Aorta (tissue), 5 donors: ENCODE data around the gene LEMD2. TPM values are rescaled to one million over a fixed set of nuclear protein-coding genes. Genes with fewer than 3 reads are reported as not detected.

Experiments used
- ATAC-seq: fragments of 200-7000 bp; cut with Tn5 transposase; one replicate; pipeline ENCODE4 v1.9.1; 2022; ENCODE audit warnings: moderate library complexity; ENCODE audit not compliant: low FRiP score
- DNase-seq, 2 donors: peaks; one replicate each; pipeline ENCODE4 v3.0.0-alpha.2; 2020
- H3K27ac ChIP-seq, 2 donors: one replicate each; pipeline ENCODE4 v1.5.1; 2013; ENCODE audit warnings: low read length in 2 of 2, mild to moderate bottlenecking in 2 of 2, moderate library complexity in 2 of 2, control low read depth in 1 of 2, inconsistent platforms in 1 of 2, low read depth in 1 of 2
- H3K27me3 ChIP-seq, 2 donors: one replicate each; pipeline ENCODE4 v1.6.1; 2013; ENCODE audit warnings: control low read depth in 1 of 2, low read length in 1 of 2, mild to moderate bottlenecking in 1 of 2, moderate library complexity in 1 of 2; ENCODE audit not compliant: insufficient read depth in 2 of 2, control insufficient read depth in 1 of 2
- H3K36me3 ChIP-seq, 2 donors: one replicate each; pipeline ENCODE4 v1.6.1; 2013; ENCODE audit warnings: control low read depth in 1 of 2, low read length in 1 of 2, mild to moderate bottlenecking in 1 of 2; ENCODE audit not compliant: insufficient read depth in 2 of 2, control insufficient read depth in 1 of 2
- H3K4me1 ChIP-seq, 2 donors: one replicate each; pipeline ENCODE4 v1.6.1; 2013; ENCODE audit warnings: low read length in 2 of 2, control low read depth in 1 of 2, mild to moderate bottlenecking in 1 of 2, moderate library complexity in 1 of 2; ENCODE audit not compliant: insufficient read depth in 2 of 2, control insufficient read depth in 1 of 2
- H3K4me3 ChIP-seq, 2 donors: one replicate each; pipeline ENCODE4 v1.5.1; 2013; ENCODE audit warnings: low read length in 2 of 2, control low read depth in 1 of 2, mild to moderate bottlenecking in 1 of 2
- H3K9me3 ChIP-seq: one replicate; pipeline ENCODE4 v1.6.1; 2013; ENCODE audit warnings: mild to moderate bottlenecking, low read length; ENCODE audit not compliant: control insufficient read depth
- WGBS, 2 donors: extraction: QIAGEN DNeasy Blood & Tissue Kit; methylation state at CpG; one replicate each; pipeline ENCODE4 v1.1.7; 2013; 5-methylcytosine and 5-hydroxymethylcytosine counted together
- intact Hi-C, 2 donors: fragments of 100-400 bp; cut with DNase I; formaldehyde crosslinking; loops; one replicate each; pipeline versions ENCODE4 v1.14.2 to v1.15.0; 2022
- polyA plus RNA-seq, 2 donors: library from polyadenylated mRNA; stranded (reverse); fragments of 200-250 nt; gene quantifications; one replicate each; pipeline ENCODE4 v1.2.3, GENCODE V29; 2013
- total RNA-seq, 2 donors: library from RNA; stranded (reverse); fragmentation: NEBNext Ultra II Directional; extraction: Animal tissue kit (Norgen Biotek cat#: 25700); gene quantifications; one replicate each; pipeline ENCODE4 v1.2.1, GENCODE V29; 2021
- donor health status: healthy with polysubstance abuse.
- donor health status: Bipolar disorder and iron deficiency.
- donor health status: DM: no; HTN: no; CAD: no.
- donor health status: DM: no; HTN: no; CAD: no.
- donor health status: DM: yes; HTN: yes; CAD: no.

Gene LEMD2
- total and polyA plus RNA-seq, 4 donors, result 19.4 to 85.6 (median 53.2) TPM

GRCh38 chr6:33801611-33802010, 12.7 kb upstream of the LEMD2 start:
- H3K9me3 ChIP-seq, result no peaks in the 10 kb centered on the region
- no peaks in the 10 kb centered on the region for H3K36me3 ChIP-seq
- ATAC-seq (no peak), DNase-seq (no peak)
- no peaks in the 10 kb centered on the region for H3K27me3 ChIP-seq
- H3K4me3 ChIP-seq, result no peak overlapping the region
- H3K4me1 ChIP-seq, result no peaks in the 10 kb centered on the region
- H3K27ac ChIP-seq, result no peak overlapping the region
- intact Hi-C loops, result no loop called here
- WGBS, 2 donors, result 74 to 82% methylated on average over 5 of the region's 5 CpGs

GRCh38 chr6:33800248-33800969, 11.5 kb upstream of the LEMD2 start:
- DNase-seq (no peak), ATAC-seq (no peak)
- Histone ChIP-seq H3K9me3 (no peaks in the 10 kb centered on the region), H3K27ac (no peak overlapping the region), H3K27me3 (no peaks in the 10 kb centered on the region), H3K36me3 (no peaks in the 10 kb centered on the region), H3K4me3 (no peak overlapping the region), H3K4me1 (no peaks in the 10 kb centered on the region)
- 88 to 92% methylated on average over 13 of the region's 13 CpGs for WGBS, 2 donors
- intact Hi-C loops, result no loop called here

DNA sequence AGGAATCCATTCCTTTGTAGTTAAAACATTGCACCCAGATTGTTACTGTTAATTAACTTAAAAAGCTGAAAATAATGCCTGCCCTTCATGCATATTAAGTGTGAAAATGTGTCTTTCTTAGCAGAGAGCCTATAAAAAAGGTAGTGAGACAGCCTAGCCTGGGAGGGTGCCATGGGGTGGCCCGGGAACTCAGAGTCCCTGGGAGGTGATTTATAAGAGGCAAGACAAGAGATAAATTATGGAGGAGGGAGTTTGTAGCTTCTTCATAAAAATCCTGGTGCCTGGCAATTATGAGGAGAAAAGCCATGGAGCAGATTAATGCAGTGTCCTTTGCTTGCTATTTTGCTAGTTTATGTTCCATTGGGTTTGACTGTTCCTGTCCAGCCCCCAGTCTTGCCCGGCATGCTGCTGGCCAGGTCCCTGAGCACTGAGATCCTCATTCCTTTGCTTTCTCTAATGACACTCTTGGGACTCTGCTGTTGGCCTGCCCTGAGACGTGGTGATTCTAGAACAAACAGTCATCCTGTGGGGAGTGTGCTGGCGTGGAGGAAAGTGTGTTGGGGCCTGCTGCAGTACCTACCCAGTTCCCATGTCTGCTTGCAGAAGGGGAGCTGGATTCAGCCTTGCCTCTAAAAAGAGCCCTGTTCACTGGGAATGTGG, 10.7 kb upstream of the LEMD2 start:
- ATAC-seq (no peak), DNase-seq (peak in 1 of 2 donors; percentile 47)
- Histone ChIP-seq H3K4me1 (no peaks in the 10 kb centered on the region), H3K4me3 (no peak overlapping the region), H3K27me3 (no peaks in the 10 kb centered on the region), H3K27ac (no peak overlapping the region), H3K9me3 (no peaks in the 10 kb centered on the region), H3K36me3 (no peaks in the 10 kb centered on the region)
- intact Hi-C loops, result no loop called here
- WGBS, 2 donors, result 25 to 35% methylated on average over 4 of the region's 4 CpGs

GRCh38 chr6:33798343-33798848, 9.5 kb upstream of the LEMD2 start:
- Histone ChIP-seq H3K9me3 (no peaks in the 10 kb centered on the region), H3K36me3 (no peaks in the 10 kb centered on the region), H3K4me3 (no peak overlapping the region), H3K27me3 (no peaks in the 10 kb centered on the region), H3K4me1 (no peaks in the 10 kb centered on the region), H3K27ac (no peak overlapping the region)
- 76 to 85% methylated on average over 13 of the region's 13 CpGs for WGBS, 2 donors
- peak in 1 of 2 donors; percentile 62 for DNase-seq
- ATAC-seq, result no peak
- intact Hi-C loops, result no loop called here

DNA sequence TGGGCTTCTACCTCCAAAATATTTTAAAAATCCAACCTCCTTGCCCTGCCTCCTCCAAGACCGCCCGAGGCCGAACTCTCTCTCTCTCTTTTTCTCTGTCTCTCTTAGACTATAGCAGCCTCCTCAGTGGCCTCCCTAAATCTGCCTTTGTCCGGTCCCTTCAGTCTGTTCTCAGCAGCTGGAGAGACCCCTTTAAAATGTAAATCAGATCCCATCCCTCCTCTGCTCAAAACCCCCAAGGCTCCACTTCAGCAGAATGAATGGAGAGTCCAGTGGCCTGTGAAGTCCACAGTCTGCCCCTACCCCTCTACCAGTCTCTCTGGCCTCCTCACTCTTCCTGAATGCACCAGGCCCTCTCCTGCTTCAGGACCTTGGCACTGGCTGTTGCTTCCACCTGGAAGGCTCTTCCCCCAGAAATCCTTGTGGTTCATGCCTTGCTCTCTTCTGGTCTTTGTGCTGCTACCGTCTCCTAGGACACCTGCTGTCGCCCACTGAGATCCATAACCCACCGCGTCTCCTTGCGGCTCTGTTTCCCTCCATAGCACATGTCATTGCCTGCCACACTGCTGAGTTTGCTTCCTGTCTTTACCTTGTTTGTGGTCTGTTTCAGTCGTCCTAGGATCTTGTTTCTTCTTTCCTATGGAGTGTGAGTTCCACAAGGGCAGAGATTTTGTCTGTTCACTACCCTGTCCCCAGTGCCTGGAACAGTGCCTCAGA, 8.9 kb upstream of the LEMD2 start:
- H3K27ac ChIP-seq, result no peak overlapping the region
- H3K36me3 ChIP-seq, result no peaks in the 10 kb centered on the region
- ATAC-seq (no peak), DNase-seq (no peak)
- WGBS, 2 donors, result 76% methylated on average over 10 of the region's 10 CpGs
- no peaks in the 10 kb centered on the region for H3K4me1 ChIP-seq
- intact Hi-C loops, result no loop called here
- no peak overlapping the region for H3K4me3 ChIP-seq
- no peaks in the 10 kb centered on the region for H3K27me3 ChIP-seq
- H3K9me3 ChIP-seq, result no peaks in the 10 kb centered on the region

DNA sequence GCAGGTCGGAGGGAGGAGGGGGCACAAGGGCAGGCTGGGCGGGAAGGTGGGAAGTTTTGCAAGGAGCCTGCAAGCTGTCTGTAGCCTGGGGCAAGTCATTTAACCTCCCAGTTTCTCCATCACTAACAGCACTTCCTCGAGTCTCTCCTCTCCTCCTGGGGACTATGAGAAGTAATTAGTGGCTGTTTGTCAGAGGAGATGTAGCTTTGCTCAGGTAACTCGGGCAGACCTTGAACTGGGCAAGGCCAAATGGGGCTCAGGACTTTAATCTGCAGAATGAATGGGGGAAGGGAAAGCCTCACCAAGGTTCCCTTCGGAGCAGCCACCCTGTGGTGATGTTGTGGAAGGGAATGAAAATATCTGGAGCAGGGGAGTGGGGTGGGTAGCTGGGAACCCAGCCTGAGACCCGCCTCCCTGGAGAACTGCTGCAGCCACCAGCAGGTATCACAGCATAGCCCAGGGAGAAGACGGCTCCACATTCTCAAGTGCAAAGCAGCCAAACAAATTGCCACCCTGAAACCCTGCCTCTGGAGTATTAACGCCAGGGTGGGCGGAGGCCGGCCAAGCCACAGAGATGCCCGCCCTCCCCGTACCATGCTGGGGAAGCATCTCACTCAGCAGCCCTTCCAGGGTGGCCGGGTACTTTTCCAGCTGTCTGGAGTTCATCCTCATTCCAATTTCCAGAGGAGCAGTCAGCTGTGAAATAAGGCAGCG, 6.1 kb upstream of the LEMD2 start:
- ATAC-seq, result no peak
- intact Hi-C loops, result no loop called here
- no peaks in the 10 kb centered on the region for H3K27me3 ChIP-seq

GRCh38 chr6:33792981-33793380, 4.1 kb upstream of the LEMD2 start:
- DNase-seq (no peak), ATAC-seq (no peak)
- Histone ChIP-seq H3K4me1 (no peaks in the 10 kb centered on the region), H3K27ac (no peak overlapping the region), H3K36me3 (no peaks in the 10 kb centered on the region), H3K4me3 (no peak overlapping the region), H3K9me3 (no peaks in the 10 kb centered on the region), H3K27me3 (no peaks in the 10 kb centered on the region)
- intact Hi-C loops, result no loop called here
- WGBS, 2 donors, result 51 to 57% methylated on average over 10 of the region's 10 CpGs

More for the DNA sequence above, 6.1 kb upstream of the LEMD2 start:
- WGBS, 2 donors, result 24 to 39% methylated on average over 14 of the region's 14 CpGs
- Histone ChIP-seq H3K4me1 (no peaks in the 10 kb centered on the region), H3K27ac (no peak overlapping the region), H3K4me3 (no peak overlapping the region), H3K36me3 (no peaks in the 10 kb centered on the region), H3K9me3 (no peaks in the 10 kb centered on the region)
- DNase-seq, result no peak

DNA sequence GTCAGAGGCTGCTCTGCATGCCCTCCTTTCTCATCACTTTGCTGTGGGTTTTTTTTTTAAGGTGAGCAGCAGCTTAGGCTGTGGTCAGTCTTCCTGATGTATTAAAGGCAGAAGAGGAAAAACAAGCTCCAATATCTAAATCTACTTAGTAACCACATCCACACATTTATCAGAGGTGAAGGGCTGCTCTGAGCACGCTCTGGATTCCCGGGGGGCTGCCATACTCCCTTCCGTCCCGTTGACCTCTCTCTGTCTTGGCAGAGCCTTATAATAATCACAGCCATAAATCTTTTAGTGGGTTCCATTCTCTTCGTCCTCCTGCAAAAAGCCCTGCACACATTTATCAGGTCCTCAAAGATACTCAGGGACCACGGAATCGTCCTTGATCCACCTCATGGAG, 2.7 kb upstream of the LEMD2 start:
- Histone ChIP-seq H3K36me3 (no peaks in the 10 kb centered on the region), H3K4me1 (peaks cover 0 to 5% of the 10 kb centered on the region in 2 donors), H3K4me3 (no peak overlapping the region), H3K9me3 (no peaks in the 10 kb centered on the region), H3K27me3 (no peaks in the 10 kb centered on the region), H3K27ac (no peak overlapping the region)
- ATAC-seq (no peak), DNase-seq (no peak)
- 34 to 48% methylated on average over 7 of the region's 7 CpGs for WGBS, 2 donors
- intact Hi-C loops, result no loop called here
